ENCODE measurements around the gene KREMEN1. TPM values are rescaled to one million over a fixed set of nuclear protein-coding genes. Genes with fewer than 3 reads are reported as not detected.

The KREMEN1 gene
- total and polyA plus RNA-seq, 9 of the 15 experiments (the other 6 are each of a cell fraction or from before 2014, with no cell fraction given) = 0.69 to 11.5 (median 4.3) TPM

DNA sequence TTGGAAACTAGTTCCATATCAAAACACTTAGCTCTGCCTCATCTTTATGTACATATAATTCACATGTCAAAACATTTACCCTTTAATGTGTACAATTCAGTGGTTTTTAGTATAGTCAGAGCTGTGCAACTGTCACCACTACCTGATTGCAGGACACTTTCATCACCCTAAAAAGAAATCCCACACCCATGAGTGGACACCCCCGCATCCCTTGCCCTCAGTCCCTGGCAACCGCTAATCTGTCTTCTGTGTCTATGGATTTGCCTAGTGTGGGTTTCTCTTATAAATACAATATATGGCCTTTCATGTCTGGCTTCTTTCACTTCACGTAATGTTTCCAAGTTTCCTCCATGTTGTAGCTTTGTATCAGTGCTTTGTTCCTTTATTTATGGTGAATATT is 124.3 kb downstream of the KREMEN1 start:
- Histone ChIP-seq H3K79me2 (ENCODE audit: control insufficient read depth, insufficient read depth, low read length) (no peaks in the 10 kb centered on the region; the same call in 2 of the 3 replicates), H3K9me3 (replicated peaks; ENCODE audit: control insufficient read depth, insufficient read depth, low read depth, low read length) (peaks cover 2% of the 10 kb centered on the region), H2AFZ (ENCODE audit: low read depth, low read length) (no peak overlapping the region), H3K9me1 (ENCODE audit: control insufficient read depth, insufficient read depth, low read length) (no peaks in the 10 kb centered on the region), H3K4me3 (no peak overlapping the region), H3K27me3 (ENCODE audit: control insufficient read depth in 2 of 2, insufficient read depth in 2 of 2, low read length in 2 of 2) (no peaks in the 10 kb centered on the region), H3K36me3 (ENCODE audit: control insufficient read depth, insufficient read depth, low read length) (no peaks in the 10 kb centered on the region), H3K4me1 (replicated peaks in 1 of 2; ENCODE audit: control insufficient read depth in 2 of 2, insufficient read depth in 2 of 2, low read length in 2 of 2) (peaks cover 35 to 37% of the 10 kb centered on the region in 2 experiments), H4K20me1 (replicated peaks; ENCODE audit: control insufficient read depth, insufficient read depth, low read length) (no peaks in the 10 kb centered on the region), H3K27ac (ENCODE audit: extremely low read depth, low read depth, low read length) (no peak overlapping the region; the same call in 2 of the 3 replicates), H3K4me2 (ENCODE audit: insufficient read depth, low read length) (no peak overlapping the region), H3K9ac (ENCODE audit: insufficient read depth in 1 of 2, low read depth in 2 of 2, low read length in 2 of 2) (no peak overlapping the region)
- in situ Hi-C loops (cut with MboI) (no loop called here), intact Hi-C loops (cut with micrococcal nuclease) (no loop called here)
- 33% methylated on average over 3 of the region's 3 CpGs for WGBS (ENCODE audit: insufficient coverage, low coverage, missing lambda C conversion rate)
- BruUV-seq (replicated peaks) = no TSS peak
- ATAC-seq (peak; percentile 48), FAIRE-seq (no peak), DNase-seq (ENCODE audit: extremely low read depth in 1 of 4, low spot score in 3 of 4) (peak in 1 of 4 experiments; percentile 25)
- POLR2A ChIA-PET = interaction anchor here (1.5 kb wide), 1 partner anchor 70 kb away, joined by 3 read pairs; the partner anchor contains the start of gene RHBDD3
- CTCF ChIA-PET (ENCODE audit: low intra/inter-chr PET ratio) = no interaction called here
- TF ChIP-seq, protein P1, sequence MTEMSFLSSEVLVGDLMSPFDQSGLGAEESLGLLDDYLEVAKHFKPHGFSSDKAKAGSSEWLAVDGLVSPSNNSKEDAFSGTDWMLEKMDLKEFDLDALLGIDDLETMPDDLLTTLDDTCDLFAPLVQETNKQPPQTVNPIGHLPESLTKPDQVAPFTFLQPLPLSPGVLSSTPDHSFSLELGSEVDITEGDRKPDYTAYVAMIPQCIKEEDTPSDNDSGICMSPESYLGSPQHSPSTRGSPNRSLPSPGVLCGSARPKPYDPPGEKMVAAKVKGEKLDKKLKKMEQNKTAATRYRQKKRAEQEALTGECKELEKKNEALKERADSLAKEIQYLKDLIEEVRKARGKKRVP (CRISPR knock-in tag; IDR thresholded peaks at IDR 0.05) = peak; percentile 94
- no peak for TF ChIP-seq KDM2B (CRISPR knock-in tag; IDR thresholded peaks at IDR 0.05)
- TF ChIP-seq, protein P2, sequence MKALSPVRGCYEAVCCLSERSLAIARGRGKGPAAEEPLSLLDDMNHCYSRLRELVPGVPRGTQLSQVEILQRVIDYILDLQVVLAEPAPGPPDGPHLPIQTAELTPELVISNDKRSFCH (CRISPR knock-in tag; IDR thresholded peaks at IDR 0.05) = no peak
- TF ChIP-seq, protein P2 (tag; IDR thresholded peaks at IDR 0.05) = no peak
- TF ChIP-seq CHD2 (IDR thresholded peaks at IDR 0.05; ENCODE audit: low read depth, low read length) = no peak
- TF ChIP-seq TCF7 (IDR thresholded peaks at IDR 0.05; ENCODE audit: borderline replicate concordance) = no peak
- TF ChIP-seq ILK (tag; IDR thresholded peaks at IDR 0.05; ENCODE audit: borderline replicate concordance, low read depth) = no peak
- TF ChIP-seq PHF8 (IDR thresholded peaks at IDR 0.05; ENCODE audit: borderline replicate concordance, low read length) = no peak
- peak; percentile 29; the same call in 1 of the 2 replicates for TF ChIP-seq MTA1 (IDR thresholded peaks at IDR 0.05; ENCODE audit: borderline replicate concordance)
- no peak; the same call in 1 of the 2 replicates for TF ChIP-seq CXXC5 (CRISPR knock-in tag; IDR thresholded peaks at IDR 0.05)
- no peak for TF ChIP-seq CREB1 (IDR thresholded peaks at IDR 0.05)
- TF ChIP-seq CREB1 (CRISPR knock-in tag; IDR thresholded peaks at IDR 0.05) = no peak
- TF ChIP-seq CBX3 (IDR thresholded peaks at IDR 0.05; ENCODE audit: borderline replicate concordance in 1 of 2, low read length in 2 of 2) = no peak
- no peak for TF ChIP-seq ZNF609 (CRISPR knock-in tag; IDR thresholded peaks at IDR 0.05; ENCODE audit: borderline replicate concordance)
- TF ChIP-seq ZC3H11A (IDR thresholded peaks at IDR 0.05; ENCODE audit: low read depth, low read length) = no peak
- no peak for TF ChIP-seq PHTF2 (CRISPR knock-in tag; IDR thresholded peaks at IDR 0.05)
- no peak for TF ChIP-seq RHOXF2B (CRISPR knock-in tag; conservative IDR thresholded peaks at IDR 0.05)
- TF ChIP-seq DMBX1 (CRISPR knock-in tag; IDR thresholded peaks at IDR 0.05; ENCODE audit: borderline replicate concordance) = peak; percentile 34; the same call in 1 of the 2 replicates
- TF ChIP-seq RBM25 (IDR thresholded peaks at IDR 0.05; ENCODE audit: low read depth, low read length, severe bottlenecking) = peak; percentile 27
